ENCODE results near the gene ATG12.

Gene ATG12

DNA sequence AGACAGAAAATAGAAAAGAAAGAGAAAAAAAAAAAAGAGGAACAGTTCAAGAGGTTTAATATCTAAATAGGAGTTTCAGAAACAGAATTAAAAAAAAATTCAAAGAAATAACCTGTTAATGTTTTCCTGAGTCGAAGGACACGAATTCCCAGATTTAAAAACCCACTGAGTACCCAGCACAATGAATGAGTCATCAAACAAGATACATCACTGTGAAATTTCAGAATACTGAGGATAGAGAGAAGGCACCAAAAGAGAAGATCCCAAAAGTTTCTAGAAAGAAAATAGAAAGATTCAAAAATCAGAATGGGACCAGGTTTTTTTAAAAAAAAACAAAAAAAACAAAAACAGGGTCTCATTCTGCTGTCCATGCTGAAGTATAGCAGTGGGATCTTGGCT lies 33.7 kb downstream of the ATG12 start:
- DNase-seq (ENCODE audit: low read depth in 2 of 2), result no peak

GRCh38 chr5:115806986-115807653 lies 34.2 kb downstream of the ATG12 start:
- DNase-seq (ENCODE audit: low read depth in 2 of 2), result no peak

GRCh38 chr5:115801984-115802383 lies 39.4 kb downstream of the ATG12 start:
- no peak for DNase-seq (ENCODE audit: low read depth in 2 of 2)

DNA sequence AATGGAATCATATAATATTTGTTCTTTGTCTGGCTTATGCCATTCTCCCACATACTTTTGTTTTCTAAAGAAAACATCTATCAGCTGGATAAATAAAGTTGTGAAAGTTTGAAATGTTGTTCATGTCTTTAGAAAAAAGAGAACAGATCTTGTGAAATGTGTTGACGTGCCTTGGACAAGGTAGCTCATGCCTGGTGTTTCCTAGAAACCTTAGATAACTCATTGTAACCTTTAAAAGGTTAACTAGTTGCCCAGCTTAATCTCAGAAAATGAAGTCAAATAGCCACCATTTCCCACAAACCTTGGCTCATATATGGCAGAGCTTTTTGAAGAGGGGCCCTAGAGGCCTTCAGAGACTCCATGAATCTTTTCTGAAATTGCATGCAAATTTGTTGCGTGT lies 40.2 kb downstream of the ATG12 start:
- DNase-seq (ENCODE audit: low read depth in 2 of 2), result no peak

GRCh38 chr5:115800108-115800507 lies 41.3 kb downstream of the ATG12 start:
- DNase-seq (ENCODE audit: low read depth in 2 of 2), result no peak

GRCh38 chr5:115798252-115798651 lies 43.1 kb downstream of the ATG12 start:
- no peak for DNase-seq (ENCODE audit: low read depth in 2 of 2)

DNA sequence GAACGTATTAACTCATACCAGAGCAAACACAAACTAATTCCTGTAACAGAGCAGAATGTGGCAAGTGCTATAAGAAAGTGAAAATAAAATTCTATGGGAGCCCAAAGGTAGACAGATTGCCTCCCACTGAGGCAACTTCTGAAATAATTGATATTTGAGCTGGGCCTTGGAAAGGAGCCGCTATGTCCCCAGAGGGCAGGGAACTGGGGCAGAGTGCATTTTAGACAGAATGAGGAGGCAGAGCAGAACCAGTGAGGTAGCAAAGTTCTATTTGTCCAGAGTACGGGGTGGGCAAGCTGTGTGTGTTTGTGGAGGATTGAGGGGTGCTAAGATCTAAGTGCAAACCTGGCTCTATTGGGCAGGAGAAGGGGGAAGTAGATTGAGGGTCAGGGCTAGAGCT lies 44.7 kb downstream of the ATG12 start:
- no peak for DNase-seq (ENCODE audit: low read depth in 2 of 2)

DNA sequence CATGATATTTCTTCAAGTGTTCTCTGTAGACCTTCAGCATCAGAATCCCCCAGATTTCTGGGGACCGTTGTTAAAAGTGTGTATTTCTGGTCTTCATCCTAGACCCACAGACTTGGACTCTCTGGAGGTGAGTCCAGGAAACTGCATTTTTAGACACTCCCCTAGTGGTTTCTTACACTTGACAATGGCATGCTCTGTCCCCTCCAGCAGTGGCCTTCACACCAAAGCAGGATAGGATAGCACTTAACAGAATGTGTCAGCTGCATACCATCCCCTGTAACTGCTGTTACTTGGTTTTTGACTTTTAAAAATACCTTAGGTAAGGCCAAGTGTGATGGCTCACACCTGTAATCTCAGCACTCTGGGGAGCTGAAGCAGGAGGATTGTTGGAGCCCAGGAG lies 45.7 kb downstream of the ATG12 start:
- DNase-seq (ENCODE audit: low read depth in 2 of 2), result no peak

GRCh38 chr5:115788440-115788839 lies 52.9 kb downstream of the ATG12 start:
- DNase-seq (ENCODE audit: low read depth in 2 of 2), result no peak

DNA sequence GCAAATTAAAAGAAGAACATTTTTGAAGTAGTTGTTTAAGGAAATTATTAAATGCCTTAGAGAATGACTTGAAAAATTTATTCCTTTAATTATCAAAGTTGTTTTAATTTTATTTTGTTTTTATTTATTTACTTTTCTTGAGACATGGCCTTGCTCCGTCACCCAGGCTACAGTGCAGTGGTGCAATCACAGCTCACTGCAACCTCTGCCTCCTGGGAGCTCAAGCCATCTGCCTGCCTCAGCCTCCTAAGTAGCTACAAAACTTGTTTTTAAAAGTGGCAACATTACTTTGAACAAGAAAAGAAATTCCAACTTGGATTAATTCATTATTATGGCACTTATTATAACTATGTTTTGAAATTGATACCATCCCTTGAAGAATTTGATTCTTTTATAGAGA lies 53.9 kb downstream of the ATG12 start:
- DNase-seq (ENCODE audit: low read depth in 2 of 2), result no peak

DNA sequence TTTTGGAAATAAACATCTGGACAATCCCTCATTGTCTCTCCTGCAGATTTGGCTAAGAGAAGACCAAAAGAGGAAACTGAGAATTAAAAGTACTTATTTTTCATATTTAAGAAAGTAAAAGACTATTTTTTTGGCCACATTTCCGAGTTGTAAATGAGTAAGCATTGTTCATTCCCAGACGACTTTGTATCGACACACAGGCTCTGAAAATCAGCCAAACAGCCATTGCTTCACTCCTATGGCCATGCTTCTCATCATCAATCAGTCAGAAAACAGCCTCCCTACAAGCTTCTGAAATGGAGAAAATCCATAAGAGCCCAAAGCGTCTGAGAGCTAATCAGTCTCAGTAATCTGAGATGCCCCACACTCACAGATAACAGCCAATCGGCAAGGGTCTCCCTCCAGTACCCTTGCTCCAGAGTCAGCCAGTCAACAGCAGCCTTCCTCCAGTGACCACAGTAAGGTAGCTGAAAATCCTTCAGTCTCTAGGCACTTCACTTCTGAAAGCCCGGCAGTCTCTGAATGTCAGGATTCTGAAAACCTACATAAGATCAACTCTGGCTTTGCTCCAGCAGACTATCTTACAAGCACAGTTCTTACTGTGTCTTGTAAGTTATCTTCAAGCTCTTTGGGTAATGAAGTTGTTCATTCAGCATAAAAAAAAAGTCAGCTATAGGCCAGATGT lies 55.8 kb downstream of the ATG12 start:
- DNase-seq (ENCODE audit: low read depth in 2 of 2), result no peak

GRCh38 chr5:115778417-115778816 lies 62.9 kb downstream of the ATG12 start:
- DNase-seq (ENCODE audit: low read depth in 2 of 2), result no peak
